GM19452 (cell line): ENCODE measurements around the gene PCSK5.
"Not testable (repeated sequence)": the region's sequence is repeated elsewhere in the genome, so short reads cannot be mapped to it uniquely, and the experiment has no call there.

Experiments
- ATAC-seq: cut with Tn5 transposase; IDR thresholded peaks from one replicate; pipeline ENCODE4 v1.9.1; 2021; ENCODE audit not compliant: unreplicated experiment

Gene PCSK5

DNA sequence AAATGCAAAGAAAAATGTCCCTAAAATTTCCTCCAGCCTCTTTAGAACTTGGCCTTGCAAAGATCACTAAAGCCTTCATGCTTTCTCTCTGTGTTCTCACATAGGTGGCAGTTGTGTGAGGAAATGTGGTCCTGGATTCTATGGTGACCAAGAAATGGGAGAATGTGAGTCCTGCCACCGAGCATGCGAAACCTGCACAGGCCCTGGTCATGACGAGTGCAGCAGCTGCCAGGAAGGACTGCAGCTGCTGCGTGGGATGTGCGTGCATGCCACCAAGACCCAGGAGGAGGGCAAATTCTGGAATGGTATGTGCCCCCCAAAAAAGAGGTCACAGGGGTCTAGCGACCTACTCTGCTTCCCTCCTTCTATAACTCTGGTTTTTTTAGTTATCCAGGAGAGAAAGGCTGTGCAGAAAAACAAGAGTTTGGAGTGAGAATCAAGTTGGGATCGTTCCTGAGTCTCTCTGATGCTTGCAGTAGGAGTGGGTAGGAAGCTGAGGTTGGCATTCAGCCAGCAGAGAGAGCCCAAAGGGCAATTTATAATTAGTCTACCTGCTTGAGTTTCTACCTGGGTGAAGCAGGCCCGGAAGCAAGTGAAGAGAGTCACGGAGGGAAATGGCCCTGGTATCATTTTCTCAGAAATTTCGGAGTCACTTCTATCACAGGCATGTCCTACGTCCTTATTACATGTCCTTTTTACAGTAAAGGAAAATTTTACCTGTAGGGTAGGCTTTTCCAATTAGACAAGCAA, 406.3 kb downstream of the PCSK5 start:
- no peak for ATAC-seq

GRCh38 chr9:76297721-76298239, 407.3 kb downstream of the PCSK5 start:
- no peak for ATAC-seq

DNA sequence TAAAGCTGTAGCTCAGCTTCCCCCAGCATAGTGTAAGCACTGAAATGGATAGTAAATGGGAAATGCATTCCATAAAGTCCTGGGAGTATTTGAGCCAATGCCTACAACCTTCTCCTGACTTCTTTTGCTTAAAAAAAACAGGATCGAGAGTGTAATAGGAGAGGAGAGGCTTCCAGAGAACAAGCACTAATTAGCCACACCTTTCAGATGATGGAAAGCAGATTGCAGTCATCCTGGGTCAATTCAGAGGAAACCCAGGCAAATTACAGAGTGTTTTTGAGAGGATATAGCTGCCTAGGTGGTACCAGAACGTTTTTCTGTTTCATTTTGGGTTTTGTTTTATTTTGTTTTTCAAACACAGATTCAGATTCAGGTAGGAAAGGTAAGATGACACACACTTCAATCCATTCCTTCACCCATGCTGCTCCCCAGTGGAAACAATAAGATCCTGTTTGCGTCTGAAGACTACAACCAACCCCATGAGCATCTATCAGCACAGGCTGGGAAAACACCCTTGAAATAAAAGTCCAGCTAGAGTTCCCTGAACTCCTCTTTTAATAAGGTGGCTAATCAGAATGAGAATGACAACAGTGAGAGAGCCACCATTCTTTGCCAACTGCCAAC, 408.2 kb downstream of the PCSK5 start:
- no peak for ATAC-seq

GRCh38 chr9:76302543-76302942, 412.1 kb downstream of the PCSK5 start:
- no peak for ATAC-seq

GRCh38 chr9:76302947-76303550, 412.6 kb downstream of the PCSK5 start:
- no peak for ATAC-seq

DNA sequence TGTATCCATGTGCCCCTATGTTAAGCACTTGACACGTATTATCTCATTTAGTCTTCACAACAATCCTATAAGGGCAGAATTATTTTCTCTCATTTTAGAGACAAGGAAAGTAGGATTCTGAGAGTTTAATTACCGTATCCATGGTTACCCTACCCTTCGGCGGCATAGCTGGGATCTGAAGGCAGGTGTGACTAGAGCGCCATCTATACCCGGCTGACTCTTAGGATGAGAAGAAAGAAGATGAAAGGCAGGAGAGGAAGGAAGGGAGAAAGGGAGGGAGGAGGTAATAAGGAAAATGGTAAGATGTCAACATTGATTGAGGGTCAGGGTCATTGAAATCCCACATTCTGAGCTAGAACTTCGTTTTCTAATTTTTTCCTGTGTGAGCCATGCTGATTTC, 416.6 kb downstream of the PCSK5 start:
- not testable (repeated sequence) for ATAC-seq

GRCh38 chr9:76310577-76310976, 420.1 kb downstream of the PCSK5 start:
- ATAC-seq, result no peak

DNA sequence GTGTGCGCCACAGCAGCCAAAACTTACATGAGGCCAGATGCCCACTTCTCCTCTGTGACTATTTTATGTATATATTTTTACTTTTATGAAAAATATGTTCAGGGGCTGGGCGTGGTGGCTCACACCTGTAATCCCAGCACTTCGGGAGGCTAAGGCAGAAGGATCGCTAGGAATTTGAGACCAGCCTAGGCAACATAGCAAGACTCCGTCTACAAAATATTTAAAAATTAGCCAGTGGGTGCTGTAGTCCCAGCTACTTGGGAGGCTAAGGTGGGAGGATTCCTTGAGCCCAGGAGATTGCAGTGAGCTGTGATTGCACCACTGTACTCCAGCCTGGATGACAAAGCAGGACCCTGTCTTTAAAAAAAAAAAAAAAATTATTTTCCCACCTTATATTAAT, 420.5 kb downstream of the PCSK5 start:
- no peak for ATAC-seq

DNA sequence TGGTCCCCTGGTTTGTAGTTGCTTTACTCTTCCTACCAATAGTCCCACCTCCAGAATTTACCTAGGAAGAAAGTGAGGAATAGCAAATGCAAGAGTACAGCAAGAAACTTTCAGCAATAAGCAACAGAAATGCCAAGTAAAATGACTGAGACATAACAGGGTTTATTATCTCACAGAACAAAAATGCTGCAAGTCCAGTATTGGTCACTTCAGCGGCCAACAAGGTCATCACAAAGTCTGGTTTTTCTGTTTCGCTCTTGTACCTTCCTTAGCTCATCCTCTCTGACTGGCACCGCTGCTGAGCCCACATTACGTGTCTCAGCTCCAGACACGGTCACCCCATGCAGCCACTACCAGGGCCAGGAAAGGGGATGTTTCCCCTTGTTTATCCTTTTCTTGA, 421.1 kb downstream of the PCSK5 start:
- ATAC-seq, result no peak

DNA sequence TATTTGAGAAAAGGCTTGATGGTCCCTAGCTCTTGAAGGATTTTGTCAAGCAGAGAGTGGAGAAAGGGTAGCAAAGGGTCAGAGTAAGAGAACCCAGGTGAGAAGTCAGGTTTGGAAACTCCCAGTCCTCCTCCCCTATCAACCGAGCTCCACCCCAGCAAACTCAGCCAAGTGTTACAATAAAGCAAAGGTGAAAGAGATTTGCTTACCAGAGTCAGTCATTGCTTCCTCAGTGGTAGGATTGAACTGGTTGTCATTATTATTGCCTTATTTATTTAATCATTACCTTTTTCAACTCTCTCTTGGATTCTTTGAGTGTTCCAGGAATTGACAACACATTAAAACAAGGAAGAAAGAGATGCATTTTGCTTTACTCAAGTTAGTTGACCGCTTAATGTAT, 423.3 kb downstream of the PCSK5 start:
- no peak for ATAC-seq

DNA sequence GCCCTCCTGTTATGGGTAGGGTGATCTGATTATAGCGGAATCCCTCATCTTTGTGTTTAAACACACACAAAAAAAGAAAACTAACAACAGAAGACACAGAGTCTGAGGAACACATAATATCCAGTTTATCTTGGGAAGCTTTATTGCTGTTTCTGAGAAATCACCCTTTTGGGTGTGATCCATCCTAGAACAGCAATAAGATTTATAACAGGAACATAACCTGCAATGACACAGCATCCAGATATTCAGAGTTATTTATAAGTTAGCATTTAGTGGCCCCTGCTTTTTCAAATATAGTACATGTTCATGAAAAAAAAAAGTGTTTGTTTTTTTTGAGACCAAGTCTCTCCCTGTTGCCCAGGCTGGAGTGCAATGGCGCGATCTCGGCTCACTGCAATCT, 423.8 kb downstream of the PCSK5 start:
- no peak for ATAC-seq

DNA sequence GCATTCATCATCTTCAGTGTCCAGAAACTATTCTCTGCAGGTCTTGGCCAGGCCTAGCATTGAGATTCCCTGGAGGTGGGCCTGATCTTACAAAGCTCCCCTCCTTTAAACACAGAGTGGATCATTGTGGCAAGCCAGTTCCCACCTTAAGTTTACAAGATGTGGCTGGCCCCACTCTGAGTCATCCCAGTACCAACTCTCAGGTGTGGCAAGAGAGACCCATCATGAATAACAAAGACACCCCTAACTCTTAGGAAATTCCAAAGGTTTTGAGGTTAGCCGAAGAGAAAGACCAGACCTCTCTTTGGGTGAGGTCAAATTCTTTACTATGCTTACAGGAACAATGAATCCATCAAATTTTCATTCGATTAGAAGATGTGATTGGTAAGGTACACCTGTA, 425.6 kb downstream of the PCSK5 start:
- ATAC-seq, result no peak

GRCh38 chr9:76319466-76319865, 429.0 kb downstream of the PCSK5 start:
- ATAC-seq, result not testable (repeated sequence)

GRCh38 chr9:76321195-76321828, 430.8 kb downstream of the PCSK5 start:
- no peak for ATAC-seq

GRCh38 chr9:76322810-76323209, 432.3 kb downstream of the PCSK5 start:
- ATAC-seq, result no peak

DNA sequence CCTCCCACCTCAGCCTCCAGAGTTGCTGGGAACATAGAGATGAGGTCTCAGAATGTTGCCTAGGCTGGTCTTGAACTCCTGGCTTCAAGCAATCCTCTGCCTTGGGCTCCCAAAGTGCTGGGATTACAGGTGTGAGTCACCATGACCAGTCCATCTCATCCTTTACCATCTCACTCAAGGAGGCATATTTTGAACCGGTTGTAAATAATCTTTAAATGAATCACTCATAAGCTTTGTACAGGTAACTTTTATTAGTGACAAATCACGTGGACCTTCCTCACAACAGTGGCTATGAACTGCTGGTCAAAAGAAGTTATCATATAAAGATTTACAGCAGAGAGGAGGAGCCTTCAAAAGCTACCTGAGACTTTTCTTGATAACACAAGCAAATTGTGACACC, 433.0 kb downstream of the PCSK5 start:
- no peak for ATAC-seq

DNA sequence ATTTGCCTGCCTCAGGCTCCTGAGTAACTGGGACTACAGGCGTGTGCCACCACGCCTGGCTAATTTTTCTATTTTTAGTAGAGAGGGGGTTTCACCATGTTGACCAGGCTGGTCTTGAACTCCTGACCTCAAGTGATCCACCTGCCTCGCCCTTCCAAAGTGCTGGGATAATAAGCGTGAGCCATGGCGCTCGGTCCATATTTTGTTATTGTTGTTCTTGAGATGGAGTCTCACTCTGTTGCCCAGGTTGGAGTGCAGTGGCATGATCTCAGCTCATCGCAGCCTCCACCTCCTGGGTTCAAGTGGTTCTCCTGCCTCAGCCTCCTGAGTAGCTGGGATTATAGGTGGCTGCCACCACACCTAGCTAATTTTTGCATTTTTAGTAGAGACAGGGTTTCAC, 433.6 kb downstream of the PCSK5 start:
- ATAC-seq, result not testable (repeated sequence)

DNA sequence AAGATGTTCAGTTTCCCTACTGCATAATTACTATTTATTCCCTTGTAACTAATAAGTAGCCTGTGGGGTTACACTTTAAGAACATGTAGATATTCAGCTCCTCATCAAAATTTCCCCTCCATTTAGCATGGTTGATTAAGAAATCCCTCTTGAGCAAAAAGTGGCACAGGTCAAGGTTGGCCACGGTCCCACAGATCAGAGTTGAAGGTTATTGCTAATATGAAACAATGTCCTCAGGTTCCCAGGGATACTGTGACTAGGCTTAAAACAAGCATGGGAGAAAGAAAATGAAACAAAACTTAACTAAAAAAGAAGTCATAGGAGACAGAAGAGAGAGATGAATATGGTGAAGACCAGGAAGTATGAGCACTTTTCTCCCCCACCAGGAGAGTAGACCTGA, 439.6 kb downstream of the PCSK5 start:
- ATAC-seq, result no peak

- no peak for ATAC-seq
Observed at GRCh38 chr9:76333388-76333787, 442.9 kb downstream of the PCSK5 start.

GRCh38 chr9:76333964-76334363, 443.5 kb downstream of the PCSK5 start:
- no peak for ATAC-seq

DNA sequence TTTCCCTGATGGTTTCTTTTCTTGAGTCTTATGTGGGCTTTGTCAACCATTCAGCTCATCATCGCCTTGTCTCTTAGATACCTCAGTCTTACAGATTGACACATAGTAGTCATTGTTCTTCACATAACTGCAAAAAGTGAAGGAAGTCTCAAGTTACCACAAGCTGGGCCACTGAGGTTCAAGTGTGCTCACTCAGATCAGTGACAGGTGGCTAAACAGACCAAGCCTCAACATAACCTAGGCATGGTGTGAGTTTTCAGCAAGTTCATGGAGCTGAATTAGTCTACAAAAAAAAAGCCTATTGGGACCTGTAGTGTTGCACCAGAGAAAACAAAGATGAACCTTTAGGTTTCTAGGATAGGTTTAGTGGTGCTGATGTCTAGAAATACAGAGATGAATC, 445.6 kb downstream of the PCSK5 start:
- no peak for ATAC-seq

GRCh38 chr9:76338418-76338817, 447.9 kb downstream of the PCSK5 start:
- no peak for ATAC-seq
